T-helper 1 cell (primary cell): Measurements from ENCODE around the gene HNRNPM.

Experiments used
- DNase-seq, 5 donors: peaks; one replicate each; pipeline ENCODE4 v3.0.0-alpha.2; 2012 to 2020

Gene HNRNPM

GRCh38 chr19:8486661-8487136 is 41.9 kb downstream of the HNRNPM start:
- no peak for DNase-seq

GRCh38 chr19:8487137-8487851 is 42.5 kb downstream of the HNRNPM start:
- peak in 3 of 5 donors; percentile 38 to 75 (median 41) for DNase-seq

- DNase-seq, result no peak
Measured at GRCh38 chr19:8488365-8488764, 43.6 kb downstream of the HNRNPM start.

- DNase-seq, result no peak
Measured at GRCh38 chr19:8489561-8490394, 45.0 kb downstream of the HNRNPM start.

GRCh38 chr19:8490395-8490760 is 45.6 kb downstream of the HNRNPM start:
- DNase-seq, result no peak

- DNase-seq, result no peak
Measured at GRCh38 chr19:8490873-8491272, 46.1 kb downstream of the HNRNPM start.

GRCh38 chr19:8491574-8491973 is 46.8 kb downstream of the HNRNPM start:
- no peak for DNase-seq

GRCh38 chr19:8494158-8494557 is 49.4 kb downstream of the HNRNPM start:
- DNase-seq, result no peak

- DNase-seq, result no peak
Measured at GRCh38 chr19:8498295-8498694, 53.5 kb downstream of the HNRNPM start.

- DNase-seq, result no peak
Measured at GRCh38 chr19:8499048-8499833, 54.5 kb downstream of the HNRNPM start.

GRCh38 chr19:8500158-8500557 is 55.4 kb downstream of the HNRNPM start:
- DNase-seq, result no peak

- DNase-seq, result no peak
Measured at GRCh38 chr19:8501516-8501915, 56.7 kb downstream of the HNRNPM start.

GRCh38 chr19:8501981-8502380 is 57.2 kb downstream of the HNRNPM start:
- no peak for DNase-seq

GRCh38 chr19:8503510-8503909 is 58.7 kb downstream of the HNRNPM start:
- no peak for DNase-seq

GRCh38 chr19:8504171-8504570 is 59.4 kb downstream of the HNRNPM start:
- DNase-seq, result no peak

GRCh38 chr19:8504919-8505318 is 60.1 kb downstream of the HNRNPM start:
- DNase-seq, result no peak

GRCh38 chr19:8505680-8506401 is 61.1 kb downstream of the HNRNPM start:
- peak; percentile 33 to 55 (median 48) for DNase-seq

- DNase-seq, result no peak
Measured at GRCh38 chr19:8506402-8506957, 61.7 kb downstream of the HNRNPM start.

GRCh38 chr19:8510589-8511115 is 65.9 kb downstream of the HNRNPM start:
- DNase-seq, result no peak

GRCh38 chr19:8511573-8512101 is 66.9 kb downstream of the HNRNPM start:
- DNase-seq, result no peak

GRCh38 chr19:8512115-8512967 is 67.6 kb downstream of the HNRNPM start:
- no peak for DNase-seq
